Muscle of arm (tissue), 14 donors: Measurements from ENCODE around the gene MARCOL. TPM values are rescaled to one million over a fixed set of nuclear protein-coding genes. Genes with fewer than 3 reads are reported as not detected.

Experiments used
- DNase-seq: peaks from one replicate; pipeline ENCODE4 v3.0.0-alpha.2; 2013
- long read RNA-seq, 11 donors: transcript quantifications; one replicate each; lab custom pipeline, GENCODE V29; 2026
- polyA plus RNA-seq, 12 donors: library from polyadenylated mRNA; unstranded; fragments of 120-200 nt; gene quantifications; one replicate each; pipeline ENCODE4 v1.2.1, GENCODE V29; 2013; ENCODE audit not compliant: insufficient read length in 12 of 12

Gene MARCOL
- polyA plus RNA-seq: not detected
- long read RNA-seq, donor 1: 0 reads
- long read RNA-seq, donor 2: 0 reads
- long read RNA-seq, donor 3: 0 reads
- long read RNA-seq, donor 4: 0 reads
- long read RNA-seq, donor 5: 0 reads
- long read RNA-seq, donor 6: 0 reads
- long read RNA-seq, donor 7: 0 reads
- long read RNA-seq, donor 8: 0 reads
- long read RNA-seq, donor 9: 0 reads
- long read RNA-seq, donor 10: 0 reads
- long read RNA-seq, donor 11: 0 reads

DNA sequence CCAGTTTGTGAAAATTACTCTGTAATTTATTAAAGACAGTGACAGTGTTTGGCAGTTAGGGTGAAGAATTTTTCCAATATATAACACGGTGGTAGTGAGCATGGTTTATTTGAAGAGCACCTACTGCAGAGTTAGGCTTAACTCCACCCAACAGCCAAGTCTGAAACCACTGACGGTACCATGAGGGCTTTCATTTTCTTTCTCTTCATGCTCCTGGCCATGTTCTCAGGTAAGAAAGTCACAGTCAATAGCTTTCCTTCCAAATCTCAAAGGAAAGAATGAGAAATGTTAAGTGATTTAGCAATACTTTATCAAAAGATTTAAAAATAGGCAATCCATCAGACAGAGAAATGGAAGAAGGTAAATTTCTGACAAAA lies at the start of gene MARCOL:
TSS of gene MARCOL (plus strand) at position 108 of the 377 bp plus-strand sequence. CDS start at position 181, 73 bp downstream.
- no peak for DNase-seq

DNA sequence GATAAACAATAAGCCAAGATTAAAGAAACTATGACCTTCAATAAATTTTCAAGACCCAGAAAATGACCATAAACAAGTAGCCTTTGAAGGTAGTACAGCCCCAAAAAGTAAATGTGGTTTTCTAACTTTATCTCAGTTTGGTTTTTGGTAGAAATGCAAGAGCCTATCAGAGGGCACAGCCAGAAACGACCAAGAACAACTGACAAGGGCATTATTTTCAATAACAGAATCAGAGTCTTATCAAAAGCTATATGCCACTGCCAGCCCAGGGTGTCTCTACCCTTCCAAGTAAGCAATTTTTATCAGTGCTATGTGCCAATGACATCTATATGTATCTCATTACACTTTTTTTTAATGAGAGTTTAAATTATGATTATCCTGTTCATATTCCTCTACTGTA lies 47.3 kb upstream of the MARCOL start:
- no peak for DNase-seq

- DNase-seq: no peak
Measured at GRCh38 chr5:148193202-148193601, 45.1 kb upstream of the MARCOL start.

DNA sequence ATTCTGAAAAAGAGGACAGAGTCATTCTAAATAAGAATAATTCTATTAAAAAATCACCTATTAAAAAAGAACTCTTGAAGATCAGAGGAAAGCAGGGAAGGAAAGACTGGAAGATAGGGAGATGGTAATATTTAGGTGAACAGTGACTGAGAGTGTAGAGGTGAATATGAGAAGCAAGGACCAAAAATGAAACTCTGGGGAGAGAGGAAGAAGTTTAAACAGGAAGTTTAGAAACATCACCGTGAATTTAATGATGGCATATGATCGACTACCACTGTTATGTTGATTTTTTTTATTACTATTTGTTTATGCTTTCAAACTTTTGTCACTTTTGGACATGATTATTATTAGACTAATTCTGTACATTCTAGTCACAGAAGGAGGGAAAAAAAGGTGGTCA lies 37.2 kb upstream of the MARCOL start:
- no peak for DNase-seq

- DNase-seq: no peak
Measured at GRCh38 chr5:148202531-148203203, 35.7 kb upstream of the MARCOL start, which contains the start of gene SPINK6. SPINK6 (plus strand) TSS chr5:148203042; CDS start chr5:148203097, 55 bp downstream.

- no peak for DNase-seq
Measured at GRCh38 chr5:148205044-148205806, 33.1 kb upstream of the MARCOL start.

GRCh38 chr5:148205865-148206264 lies 32.5 kb upstream of the MARCOL start:
- DNase-seq: no peak

- no peak for DNase-seq
Measured at GRCh38 chr5:148206620-148207019, 31.7 kb upstream of the MARCOL start.

GRCh38 chr5:148208226-148208625 lies 30.1 kb upstream of the MARCOL start:
- DNase-seq: no peak

DNA sequence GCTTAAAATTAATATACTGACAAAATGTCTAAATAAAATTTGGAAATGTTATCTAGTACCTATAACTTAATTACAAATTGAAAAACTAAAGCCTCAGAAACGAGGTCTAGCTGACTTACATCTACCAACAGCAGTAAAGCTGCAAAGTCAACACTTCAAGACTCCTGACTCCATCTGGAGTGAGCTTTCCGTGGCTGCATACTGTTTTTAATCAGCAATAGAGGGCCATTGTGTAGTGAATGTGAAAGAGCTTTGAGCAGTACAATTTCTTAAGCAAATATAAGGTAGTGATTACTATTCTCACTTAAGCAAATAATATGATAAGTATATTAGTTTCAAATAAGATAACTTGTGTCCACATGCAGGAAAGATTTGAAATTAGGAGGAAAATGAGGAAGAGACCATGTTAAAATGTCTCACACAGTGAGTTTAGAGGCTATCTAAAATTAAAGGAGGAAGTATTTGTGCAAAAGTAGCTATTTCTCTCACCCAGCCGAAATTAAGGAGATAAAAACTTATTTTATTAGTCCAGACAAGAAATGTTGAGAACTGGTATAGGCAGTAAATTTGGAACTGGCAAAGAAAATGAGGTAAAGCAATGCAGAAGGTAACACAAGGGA lies 29.1 kb upstream of the MARCOL start:
- no peak for DNase-seq

DNA sequence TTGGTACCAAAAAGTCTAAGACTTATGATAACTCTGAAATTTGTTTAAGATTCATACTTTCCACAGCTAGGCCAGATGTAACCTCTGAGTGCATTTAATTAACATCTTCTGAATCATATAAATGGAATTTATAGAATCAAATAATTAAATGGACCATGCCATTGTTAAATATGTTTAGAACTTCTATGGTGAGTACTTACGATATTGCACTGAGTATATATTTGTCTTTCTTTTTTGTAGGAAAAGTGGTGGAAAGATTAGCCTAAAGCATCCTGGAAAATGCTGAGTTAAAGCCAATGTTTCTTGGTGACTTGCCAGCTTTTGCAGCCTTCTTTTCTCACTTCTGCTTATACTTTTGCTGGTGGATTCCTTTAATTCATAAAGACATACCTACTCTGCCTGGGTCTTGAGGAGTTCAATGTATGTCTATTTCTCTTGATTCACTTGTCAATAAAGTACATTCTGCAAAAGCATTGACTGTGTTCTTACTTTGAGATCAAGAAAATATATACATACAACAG lies 23.6 kb upstream of the MARCOL start:
- peak; percentile 15 for DNase-seq

DNA sequence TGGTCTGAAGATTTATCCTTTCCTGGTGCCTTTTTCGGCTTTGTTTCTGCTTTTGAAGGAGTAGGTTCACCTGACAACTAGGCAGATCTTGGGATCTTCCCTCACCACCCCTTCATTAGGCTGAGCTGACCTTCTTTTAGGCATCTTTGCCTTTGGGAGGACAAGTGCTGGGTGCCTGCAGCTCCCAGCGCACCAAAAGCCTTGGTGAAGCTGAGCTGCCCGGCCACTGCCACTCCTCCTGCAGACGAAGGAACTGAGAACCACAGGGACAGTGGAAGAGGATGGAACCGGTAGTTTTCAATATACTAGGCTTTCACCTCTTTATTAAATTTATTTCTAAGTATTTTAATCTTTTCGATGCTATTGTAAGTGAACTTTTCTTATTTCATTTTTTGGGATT lies 16.8 kb upstream of the MARCOL start:
- no peak for DNase-seq

- no peak for DNase-seq
Measured at GRCh38 chr5:148224117-148224742, 14.1 kb upstream of the MARCOL start.

GRCh38 chr5:148228392-148228984 lies 9.8 kb upstream of the MARCOL start:
- DNase-seq: no peak

- DNase-seq: no peak
Measured at GRCh38 chr5:148229840-148230239, 8.5 kb upstream of the MARCOL start.

- no peak for DNase-seq
Measured at GRCh38 chr5:148230240-148230639, 8.1 kb upstream of the MARCOL start.

GRCh38 chr5:148237785-148238417 lies 424 bp upstream of the MARCOL start:
- no peak for DNase-seq

- DNase-seq: no peak
Measured at GRCh38 chr5:148248894-148249293, 10.6 kb downstream of the MARCOL start.

GRCh38 chr5:148255456-148255855 lies 17.1 kb downstream of the MARCOL start:
- DNase-seq: no peak

DNA sequence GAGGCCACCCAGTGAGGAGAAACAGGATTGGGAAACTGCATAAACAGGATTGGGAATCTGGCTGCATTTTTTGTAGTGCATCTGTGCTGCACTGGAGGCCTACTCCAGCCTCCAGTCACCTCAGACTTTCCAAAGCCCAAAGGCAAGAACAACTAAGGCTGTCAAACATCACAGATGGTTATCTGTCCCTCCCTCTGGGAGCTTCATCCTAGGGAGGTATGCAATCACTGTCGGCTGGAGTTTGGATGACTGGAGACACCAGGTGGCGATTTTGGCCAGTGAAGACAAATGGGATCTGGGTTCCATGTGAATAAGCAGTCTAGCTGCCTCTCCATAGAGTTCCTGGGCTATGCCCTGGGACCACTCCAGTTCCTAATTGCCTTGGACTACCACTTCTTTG lies 21.0 kb downstream of the MARCOL start:
- DNase-seq: no peak

DNA sequence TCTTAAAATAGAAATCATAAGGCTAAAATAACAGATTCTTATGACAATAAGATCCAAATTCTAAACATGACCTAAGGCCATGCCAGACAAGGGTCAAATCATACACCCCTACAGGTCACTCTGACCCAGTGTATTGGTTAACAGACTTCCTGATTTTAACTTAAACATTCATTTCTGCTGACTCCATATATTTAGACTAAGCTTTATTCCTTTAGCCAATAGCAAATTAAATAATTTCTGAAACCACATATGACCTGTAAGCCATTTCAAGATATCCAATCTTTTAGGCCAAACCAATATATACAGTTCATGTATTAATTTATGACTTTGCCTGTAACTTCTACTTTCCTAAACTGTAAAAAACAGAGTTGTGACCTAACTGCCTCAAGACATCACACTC lies 22.9 kb downstream of the MARCOL start:
- DNase-seq: no peak
